NCI-H1092 (cell line): ENCODE data around the gene DNAAF5.

Experiments used
- DNase-seq: peaks from one replicate; lab custom pipeline; 2025; lab: John Stamatoyannopoulos, UW

Gene DNAAF5

GRCh38 chr7:726084-726853 lies at the start of gene DNAAF5:
Gene DNAAF5 (plus strand): TSS chr7:726699. CDS start chr7:726721, 22 bp downstream.
- peak; percentile 91 for DNase-seq

- DNase-seq, result no peak
These were observed 49.5 kb upstream of the DNAAF5 start for GRCh38 chr7:676972-677385.

- no peak for DNase-seq
These were observed 45.9 kb upstream of the DNAAF5 start for GRCh38 chr7:680411-681127.

- DNase-seq, result no peak
These were observed 44.8 kb upstream of the DNAAF5 start for GRCh38 chr7:681551-682307.

GRCh38 chr7:682810-683209 lies 43.7 kb upstream of the DNAAF5 start:
- no peak for DNase-seq

GRCh38 chr7:683526-684205 lies 42.8 kb upstream of the DNAAF5 start:
- no peak for DNase-seq

- no peak for DNase-seq
These were observed 42.1 kb upstream of the DNAAF5 start for GRCh38 chr7:684416-684815.

- no peak for DNase-seq
These were observed 41.0 kb upstream of the DNAAF5 start for GRCh38 chr7:685540-685939.

GRCh38 chr7:690478-691360 lies 35.8 kb upstream of the DNAAF5 start:
- no peak for DNase-seq

GRCh38 chr7:691361-692045 lies 35.0 kb upstream of the DNAAF5 start:
- DNase-seq, result no peak

GRCh38 chr7:693280-693679 lies 33.2 kb upstream of the DNAAF5 start:
- no peak for DNase-seq

- no peak for DNase-seq
These were observed 30.1 kb upstream of the DNAAF5 start for GRCh38 chr7:696426-696811.

GRCh38 chr7:696812-697551 lies 29.5 kb upstream of the DNAAF5 start:
- DNase-seq, result no peak

GRCh38 chr7:698515-699475 lies 27.7 kb upstream of the DNAAF5 start:
- no peak for DNase-seq

GRCh38 chr7:699476-700170 lies 26.9 kb upstream of the DNAAF5 start:
- DNase-seq, result no peak

GRCh38 chr7:701086-701671 lies 25.3 kb upstream of the DNAAF5 start:
- no peak for DNase-seq

GRCh38 chr7:703049-703448 lies 23.4 kb upstream of the DNAAF5 start:
- no peak for DNase-seq

GRCh38 chr7:706721-707120 lies 19.8 kb upstream of the DNAAF5 start:
- DNase-seq, result no peak
